ENCODE measurements around the gene SPEF1. TPM values are rescaled to one million over a fixed set of nuclear protein-coding genes. Genes with fewer than 3 reads are reported as not detected.

SPEF1 gene
- total and polyA plus RNA-seq, 12 donors: 0.07 to 0.47 (median 0.23) TPM; not detected in 4

DNA sequence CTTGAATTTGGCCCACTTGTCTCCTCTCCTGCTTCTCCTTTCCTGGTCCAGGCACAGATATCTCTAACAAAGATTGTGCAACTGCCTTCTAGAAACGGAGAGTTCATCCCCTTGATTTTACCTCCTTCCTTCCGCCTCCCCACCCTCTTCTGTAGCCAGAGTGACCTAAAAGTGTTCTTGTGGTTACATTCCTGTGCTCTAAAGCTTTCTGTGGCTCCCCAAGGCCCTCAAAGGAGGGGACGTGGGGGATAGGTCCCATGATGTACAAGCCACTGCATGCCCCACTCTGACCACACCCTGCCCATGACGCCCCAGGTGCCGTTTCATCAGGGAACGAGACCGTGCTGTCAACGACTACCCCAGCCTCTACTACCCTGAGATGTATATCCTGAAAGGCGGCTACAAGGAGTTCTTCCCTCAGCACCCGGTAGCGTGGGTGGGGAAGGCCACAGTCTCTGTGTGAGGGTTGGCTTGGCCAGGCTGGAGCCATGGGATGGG, 23.1 kb upstream of the SPEF1 start:
- DNase-seq (no peak), ATAC-seq (no peak)
- WGBS, 2 donors: 85 to 87% methylated on average over 11 of the region's 11 CpGs
- peak overlapping the region in 1 of 10 donors; percentile 93 for H3K27ac ChIP-seq
- no peak overlapping the region for H3K4me3 ChIP-seq
- intact Hi-C loops (cut with DNase I): no loop called here
- no peaks in the 10 kb centered on the region for H3K9me3 ChIP-seq
- H3K4me1 ChIP-seq: peaks cover 7 to 56% (median 30%) of the 10 kb centered on the region in 9 donors
- peaks cover 0 to 68% (median 20%) of the 10 kb centered on the region in 9 donors for H3K36me3 ChIP-seq
- TF ChIP-seq, protein P1, sequence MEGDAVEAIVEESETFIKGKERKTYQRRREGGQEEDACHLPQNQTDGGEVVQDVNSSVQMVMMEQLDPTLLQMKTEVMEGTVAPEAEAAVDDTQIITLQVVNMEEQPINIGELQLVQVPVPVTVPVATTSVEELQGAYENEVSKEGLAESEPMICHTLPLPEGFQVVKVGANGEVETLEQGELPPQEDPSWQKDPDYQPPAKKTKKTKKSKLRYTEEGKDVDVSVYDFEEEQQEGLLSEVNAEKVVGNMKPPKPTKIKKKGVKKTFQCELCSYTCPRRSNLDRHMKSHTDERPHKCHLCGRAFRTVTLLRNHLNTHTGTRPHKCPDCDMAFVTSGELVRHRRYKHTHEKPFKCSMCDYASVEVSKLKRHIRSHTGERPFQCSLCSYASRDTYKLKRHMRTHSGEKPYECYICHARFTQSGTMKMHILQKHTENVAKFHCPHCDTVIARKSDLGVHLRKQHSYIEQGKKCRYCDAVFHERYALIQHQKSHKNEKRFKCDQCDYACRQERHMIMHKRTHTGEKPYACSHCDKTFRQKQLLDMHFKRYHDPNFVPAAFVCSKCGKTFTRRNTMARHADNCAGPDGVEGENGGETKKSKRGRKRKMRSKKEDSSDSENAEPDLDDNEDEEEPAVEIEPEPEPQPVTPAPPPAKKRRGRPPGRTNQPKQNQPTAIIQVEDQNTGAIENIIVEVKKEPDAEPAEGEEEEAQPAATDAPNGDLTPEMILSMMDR (IDR thresholded peaks at IDR 0.05): no peak
- no peaks in the 10 kb centered on the region for H3K27me3 ChIP-seq

DNA sequence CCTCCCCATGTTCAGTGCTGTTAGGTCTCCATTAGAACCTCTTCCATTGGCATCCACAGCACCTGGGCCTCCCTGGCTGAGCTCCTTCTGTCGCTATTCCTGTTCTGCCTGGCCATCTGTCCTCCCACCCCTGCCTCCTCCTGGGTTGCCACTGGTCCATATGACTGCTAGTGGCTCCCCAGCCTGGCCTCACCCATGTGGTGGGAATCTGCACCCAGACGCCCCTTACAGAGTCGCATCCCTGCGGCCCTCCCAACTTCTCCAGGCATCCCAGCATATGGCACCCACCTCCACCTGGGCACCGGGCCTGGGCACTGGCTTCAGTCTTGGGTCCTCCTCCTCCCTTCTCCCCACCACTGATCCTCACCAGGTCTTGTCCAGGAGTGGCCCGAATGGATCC, 22.6 kb upstream of the SPEF1 start:
- TF ChIP-seq, protein P1 (IDR thresholded peaks at IDR 0.05): no peak
- DNase-seq (no peak), ATAC-seq (no peak)
- intact Hi-C loops (cut with DNase I): no loop called here
- Histone ChIP-seq H3K27me3 (no peaks in the 10 kb centered on the region), H3K27ac (no peak overlapping the region), H3K9me3 (no peaks in the 10 kb centered on the region), H3K4me3 (no peak overlapping the region), H3K4me1 (peaks cover 7 to 58% (median 31%) of the 10 kb centered on the region in 9 donors), H3K36me3 (peaks cover 0 to 70% (median 20%) of the 10 kb centered on the region in 9 donors)
- 88 to 96% methylated on average over 6 of the region's 6 CpGs for WGBS, 2 donors

DNA sequence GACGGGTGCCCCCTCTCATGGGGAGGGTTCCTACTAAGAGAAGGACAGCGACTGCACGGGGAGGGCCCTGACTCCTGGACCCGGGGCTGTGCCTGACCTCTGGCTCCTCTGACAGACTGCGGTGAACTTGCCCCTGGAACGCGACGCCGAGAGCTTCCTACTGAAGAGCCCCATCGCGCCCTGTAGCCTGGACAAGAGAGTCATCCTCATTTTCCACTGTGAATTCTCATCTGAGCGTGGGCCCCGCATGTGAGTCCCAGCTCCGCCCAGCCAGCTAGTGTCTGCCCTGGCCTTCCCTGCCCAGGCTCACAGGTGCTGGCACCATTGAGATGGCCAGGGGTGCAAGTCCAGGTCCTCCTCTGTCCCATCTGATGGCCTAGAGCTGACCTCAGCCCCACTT, 22.0 kb upstream of the SPEF1 start:
- H3K4me1 ChIP-seq: peaks cover 5 to 58% (median 28%) of the 10 kb centered on the region in 9 donors
- intact Hi-C loops (cut with DNase I): no loop called here

GRCh38 chr20:3802524-3803239, 21.4 kb upstream of the SPEF1 start:
- H3K4me3 ChIP-seq: no peak overlapping the region
- H3K9me3 ChIP-seq: no peaks in the 10 kb centered on the region
- H3K4me1 ChIP-seq: peaks cover 0 to 58% (median 26%) of the 10 kb centered on the region in 9 donors
- H3K36me3 ChIP-seq: peaks cover 0 to 77% (median 20%) of the 10 kb centered on the region in 9 donors
- no peaks in the 10 kb centered on the region for H3K27me3 ChIP-seq
- no peak overlapping the region for H3K27ac ChIP-seq
- intact Hi-C loops (cut with DNase I): no loop called here
- TF ChIP-seq, protein P1 (IDR thresholded peaks at IDR 0.05): no peak
- WGBS, 2 donors: 90 to 96% methylated on average over 11 of the region's 11 CpGs
- no peak for ATAC-seq
- no peak for DNase-seq

More for the DNA sequence above, 22.0 kb upstream of the SPEF1 start:
- no peak for ATAC-seq
- Histone ChIP-seq H3K27ac (no peak overlapping the region), H3K4me3 (no peak overlapping the region), H3K36me3 (peaks cover 0 to 76% (median 20%) of the 10 kb centered on the region in 9 donors), H3K27me3 (no peaks in the 10 kb centered on the region), H3K9me3 (no peaks in the 10 kb centered on the region)
- DNase-seq: no peak
- 95 to 99% methylated on average over 14 of the region's 14 CpGs for WGBS, 2 donors
- TF ChIP-seq, protein P1 (IDR thresholded peaks at IDR 0.05): no peak

Data from heart right ventricle (tissue), 16 donors.